Panc1 (cell line): ENCODE results near the gene NXPH3. TPM values are rescaled to one million over a fixed set of nuclear protein-coding genes. Genes with fewer than 3 reads are reported as not detected.

Experiments used
- ATAC-seq: fragments of 200-7000 bp; cut with Tn5 transposase; 2 replicates; pipeline ENCODE4 v1.9.1; 2020; ENCODE audit warnings: mild to moderate bottlenecking, moderate library complexity
- BruUV-seq: library from RNA; stranded (reverse); fragments of 400-500 nt; replicated peaks from 2 replicates; lab custom pipeline; 2021; lab: Mats Ljungman, UMichigan
- CTCF ChIA-PET: fragments of 300-600 bp; sonication (Branson Sonifier 250); formaldehyde crosslinking; loops from one replicate; lab custom pipeline; 2022; ENCODE audit warnings: antibody characterized with exemption; lab: Charles Lee
- POLR2A ChIA-PET: fragments of 300-600 bp; sonication (Branson Sonifier 250); formaldehyde crosslinking; loops from one replicate; lab custom pipeline; 2022; ENCODE audit warnings: antibody characterized with exemption; lab: Charles Lee
- DNase-seq: peaks from one replicate; pipeline ENCODE4 v3.0.0-alpha.2; 2010; ENCODE audit warnings: low read depth, low spot score
- H3K27ac ChIP-seq: 2 replicates; pipeline ENCODE4 v1.5.1; 2011; ENCODE audit warnings: mild to moderate bottlenecking, low read length, inconsistent platforms
- H3K27me3 ChIP-seq: fragments of 200-500 bp; sonication (Bioruptor generic); 2 replicates; pipeline ENCODE4 v1.6.0; 2014; ENCODE audit warnings: low read length, inconsistent platforms; ENCODE audit not compliant: control insufficient read depth, insufficient read depth
- H3K36me3 ChIP-seq: fragments of 200-500 bp; sonication (Bioruptor generic); 2 replicates; pipeline ENCODE4 v1.5.1; 2014; ENCODE audit warnings: inconsistent platforms, mild to moderate bottlenecking, low read length, moderate library complexity; ENCODE audit not compliant: control insufficient read depth, insufficient read depth
- H3K4me1 ChIP-seq: 2 replicates; pipeline ENCODE4 v1.5.1; 2011; ENCODE audit warnings: inconsistent platforms, mild to moderate bottlenecking, low read length, moderate library complexity; ENCODE audit not compliant: control insufficient read depth, insufficient read depth
- H3K4me3 ChIP-seq, 2 experiments: 2 replicates each; pipeline ENCODE4 v1.5.1; 2011 to 2012; ENCODE audit warnings: low read depth in 2 of 2, low read length in 2 of 2, mild to moderate bottlenecking in 2 of 2, inconsistent platforms in 1 of 2, moderate library complexity in 1 of 2
- H3K9me3 ChIP-seq: fragments of 200-500 bp; sonication (Bioruptor generic); 2 replicates; pipeline ENCODE4 v1.5.1; 2014; ENCODE audit warnings: low read depth, mild to moderate bottlenecking, inconsistent platforms, low read length, moderate library complexity; ENCODE audit not compliant: control insufficient read depth, insufficient read depth
- CTCF ChIP-seq: fragments of 450-650 bp; IDR thresholded peaks from 2 replicates; pipeline ENCODE4 v1.5.1; 2017; ENCODE audit warnings: mild to moderate bottlenecking
- POLR2AphosphoS5 ChIP-seq: IDR thresholded peaks from 2 replicates; pipeline ENCODE4 v1.6.1; 2012; ENCODE audit warnings: mild to moderate bottlenecking, low read depth, low read length, moderate library complexity
- REST ChIP-seq, 2 experiments: IDR thresholded peaks; 2 replicates each; pipeline ENCODE4 v1.6.1; 2011 to 2012; ENCODE audit warnings: low read depth in 2 of 2, control low read depth in 1 of 2, low read length in 1 of 2, mild to moderate bottlenecking in 1 of 2, moderate library complexity in 1 of 2; ENCODE audit not compliant: insufficient read depth in 1 of 2
- SIN3A ChIP-seq: IDR thresholded peaks from 2 replicates; pipeline ENCODE4 v1.6.1; 2012; ENCODE audit warnings: low read depth, mild to moderate bottlenecking, low read length, moderate library complexity, borderline replicate concordance; ENCODE audit not compliant: insufficient read depth
- TCF7L2 ChIP-seq: IDR thresholded peaks from 2 replicates; pipeline ENCODE4 v1.6.1; 2011; ENCODE audit warnings: mild to moderate bottlenecking, low read depth, low read length, inconsistent platforms
- in situ Hi-C: cut with HindIII; loops from 2 replicates; pipeline ENCODE4 v1.10.0; 2016; ENCODE audit warnings: low sequenced_read_pairs, low pct_unique_long_range_greater_than_20kb
- intact Hi-C: fragments of 100-400 bp; cut with micrococcal nuclease; formaldehyde crosslinking; loops from one replicate; pipeline ENCODE4 v1.10.0; 2022; ENCODE audit not compliant: unreplicated experiment
- total RNA-seq: library from RNA; stranded (reverse); gene quantifications from one replicate; pipeline ENCODE4 v1.2.1, GENCODE V29; 2021; ENCODE audit not compliant: unreplicated experiment

NXPH3 gene
- total RNA-seq, 1 experiment from 2014 or later: 0.57 TPM

GRCh38 chr17:49551221-49552069 lies 24.2 kb upstream of the NXPH3 start:
- no TSS peak for BruUV-seq
- no peak for ATAC-seq
- no peak for TF ChIP-seq SIN3A
- no peak for TF ChIP-seq POLR2AphosphoS5
- no peak for TF ChIP-seq CTCF
- TF ChIP-seq REST (IDR thresholded peaks at IDR 0.05; ENCODE audit: insufficient read depth in 1 of 2, low read depth in 2 of 2, low read length in 1 of 2): no peak
- TF ChIP-seq TCF7L2: no peak
- DNase-seq: no peak
- in situ Hi-C loops (no loop called here), intact Hi-C loops (loop anchor here (5.0 kb wide), 1 partner anchor 54 kb away; the partner anchor contains the start of gene NGFR)
- no peaks in the 10 kb centered on the region for H3K27me3 ChIP-seq
- no peaks in the 10 kb centered on the region for H3K9me3 ChIP-seq
- ChIA-PET POLR2A (no interaction called here), CTCF (interaction anchor here (0.6 kb wide), 1 partner anchor 234 kb away, joined by 3 read pairs; no protein-coding TSS in a partner anchor)
- peaks cover 4% of the 10 kb centered on the region; the same call in 1 of the 2 replicates for H3K4me1 ChIP-seq
- no peak overlapping the region for H3K27ac ChIP-seq
- H3K4me3 ChIP-seq: no peak overlapping the region
- no peaks in the 10 kb centered on the region for H3K36me3 ChIP-seq

GRCh38 chr17:49552070-49552751 lies 23.5 kb upstream of the NXPH3 start:
- ATAC-seq (no peak), DNase-seq (no peak)
- ChIA-PET POLR2A (no interaction called here), CTCF (interaction anchor here (0.6 kb wide), 1 partner anchor 235 kb away, joined by 3 read pairs; no protein-coding TSS in a partner anchor)
- no peak for TF ChIP-seq CTCF
- no peak for TF ChIP-seq SIN3A
- no peak for TF ChIP-seq TCF7L2
- no peak for TF ChIP-seq REST (IDR thresholded peaks at IDR 0.05; ENCODE audit: insufficient read depth in 1 of 2, low read depth in 2 of 2, low read length in 1 of 2)
- no peak for TF ChIP-seq POLR2AphosphoS5
- Histone ChIP-seq H3K36me3 (no peaks in the 10 kb centered on the region), H3K4me3 (no peak overlapping the region), H3K4me1 (peaks cover 4% of the 10 kb centered on the region; the same call in 1 of the 2 replicates), H3K27ac (no peak overlapping the region), H3K9me3 (no peaks in the 10 kb centered on the region), H3K27me3 (no peaks in the 10 kb centered on the region)
- in situ Hi-C loops (no loop called here), intact Hi-C loops (loop anchor here (5.0 kb wide), 1 partner anchor 55 kb away; the partner anchor contains the start of gene NGFR)
- no TSS peak for BruUV-seq
